Lung (tissue), 12 donors: ENCODE data around the gene ABHD17C. TPM values are rescaled to one million over a fixed set of nuclear protein-coding genes. Genes with fewer than 3 reads are reported as not detected.

ENCODE experiments used
- ATAC-seq: fragments of 200-7000 bp; cut with Tn5 transposase; one replicate; pipeline ENCODE4 v1.9.1; 2020; ENCODE audit warnings: moderate number of reproducible peaks; ENCODE audit not compliant: insufficient read depth, low FRiP score
- DNase-seq, 3 donors: peaks; one replicate each; pipeline ENCODE4 v3.0.0-alpha.2; 2013 to 2017
- H3K27ac ChIP-seq, 2 donors: one replicate each; pipeline ENCODE4 v1.5.1; 2013; ENCODE audit warnings: mild to moderate bottlenecking in 2 of 2, moderate library complexity in 2 of 2, control low read depth in 1 of 2, inconsistent platforms in 1 of 2, low read depth in 1 of 2, low read length in 1 of 2
- H3K27me3 ChIP-seq, 3 donors: one replicate each; pipeline ENCODE4 v1.5.1; 2013; ENCODE audit warnings: low read length in 2 of 3; ENCODE audit not compliant: control insufficient read depth in 3 of 3, insufficient read depth in 3 of 3
- H3K36me3 ChIP-seq, 4 donors: one replicate each; pipeline ENCODE4 v1.5.1; 2013; ENCODE audit warnings: low read length in 4 of 4, mild to moderate bottlenecking in 1 of 4, moderate library complexity in 1 of 4; ENCODE audit not compliant: control insufficient read depth in 4 of 4, insufficient read depth in 4 of 4
- H3K4me1 ChIP-seq, 5 donors: one replicate each; pipeline ENCODE4 v1.5.1; 2013; ENCODE audit warnings: low read length in 5 of 5, mild to moderate bottlenecking in 2 of 5, moderate library complexity in 1 of 5; ENCODE audit not compliant: control insufficient read depth in 5 of 5, insufficient read depth in 5 of 5
- H3K4me3 ChIP-seq: one replicate; pipeline ENCODE4 v1.5.1; 2013; ENCODE audit warnings: mild to moderate bottlenecking, control low read depth, moderate library complexity
- H3K9ac ChIP-seq, 2 donors: one replicate each; pipeline ENCODE4 v1.5.1; 2013; ENCODE audit warnings: low read length in 2 of 2, control low read depth in 1 of 2; ENCODE audit not compliant: insufficient read depth in 1 of 2
- H3K9me3 ChIP-seq, 4 donors: one replicate each; pipeline ENCODE4 v1.5.1; 2013; ENCODE audit warnings: low read length in 3 of 4, mild to moderate bottlenecking in 1 of 4, moderate library complexity in 1 of 4; ENCODE audit not compliant: control insufficient read depth in 4 of 4, insufficient read depth in 3 of 4
- WGBS, 2 donors: extraction: QIAGEN DNeasy Blood & Tissue Kit; methylation state at CpG; one replicate each; pipeline ENCODE4 v1.1.7; 2013; 5-methylcytosine and 5-hydroxymethylcytosine counted together
- polyA plus RNA-seq, 2 donors: library from polyadenylated mRNA; stranded (reverse); fragments of 200-250 nt; gene quantifications; one replicate each; pipeline ENCODE4 v1.2.1, GENCODE V29; 2013
- total RNA-seq, 2 donors: library from RNA; depleted of rRNA in 1 of 2; stranded (reverse); fragments of >200 nt in 1 of 2; gene quantifications; one replicate each; pipeline ENCODE4 v1.2.1, GENCODE V29; 2014 to 2021
- TF ChIP-seq, protein P1 (sequence below): IDR thresholded peaks from 2 replicates; pipeline ENCODE4 v1.5.1; 2012; ENCODE audit warnings: mild to moderate bottlenecking; ENCODE audit errors: control extremely low read depth, extremely low read depth
- donor health status: control.
- donor health status: control.
- donor health status: Bipolar disorder and iron deficiency.
- donor health status: healthy.
- donor health status: DM: yes; HTN: yes; CAD: no.

Gene ABHD17C
- total and polyA plus RNA-seq, 4 donors = 15.2 to 23.7 (median 22.0) TPM

DNA sequence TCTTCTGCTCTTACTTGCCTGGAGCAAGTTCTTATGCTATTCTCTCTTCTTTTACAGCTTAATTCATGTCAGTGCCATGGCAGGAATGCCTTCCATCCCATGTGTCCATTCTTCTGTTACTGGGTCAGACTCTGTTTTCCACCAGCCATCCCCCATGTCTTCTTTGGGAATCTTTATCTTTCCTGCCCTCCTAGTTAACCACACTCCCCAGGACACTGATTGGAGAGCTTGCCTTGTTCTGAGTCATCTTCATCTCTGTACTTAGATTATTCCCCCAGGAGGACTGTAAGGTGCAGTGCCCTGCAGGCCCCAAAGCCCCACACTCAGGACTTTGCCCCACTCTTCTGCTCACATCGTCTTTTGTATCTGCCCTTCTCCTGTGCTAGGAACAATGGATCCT, 3.6 kb downstream of the ABHD17C start:
- H3K27me3 ChIP-seq = no peaks in the 10 kb centered on the region
- ATAC-seq (no peak), DNase-seq (no peak)
- WGBS, 2 donors = 86 to 100% methylated on average over 1 of the region's 1 CpG
- H3K9ac ChIP-seq = no peak overlapping the region
- no peak overlapping the region for H3K4me3 ChIP-seq
- H3K4me1 ChIP-seq = peaks cover 7 to 39% (median 9%) of the 10 kb centered on the region in 5 donors
- no peaks in the 10 kb centered on the region for H3K9me3 ChIP-seq
- H3K36me3 ChIP-seq = no peaks in the 10 kb centered on the region
- TF ChIP-seq, protein P1, sequence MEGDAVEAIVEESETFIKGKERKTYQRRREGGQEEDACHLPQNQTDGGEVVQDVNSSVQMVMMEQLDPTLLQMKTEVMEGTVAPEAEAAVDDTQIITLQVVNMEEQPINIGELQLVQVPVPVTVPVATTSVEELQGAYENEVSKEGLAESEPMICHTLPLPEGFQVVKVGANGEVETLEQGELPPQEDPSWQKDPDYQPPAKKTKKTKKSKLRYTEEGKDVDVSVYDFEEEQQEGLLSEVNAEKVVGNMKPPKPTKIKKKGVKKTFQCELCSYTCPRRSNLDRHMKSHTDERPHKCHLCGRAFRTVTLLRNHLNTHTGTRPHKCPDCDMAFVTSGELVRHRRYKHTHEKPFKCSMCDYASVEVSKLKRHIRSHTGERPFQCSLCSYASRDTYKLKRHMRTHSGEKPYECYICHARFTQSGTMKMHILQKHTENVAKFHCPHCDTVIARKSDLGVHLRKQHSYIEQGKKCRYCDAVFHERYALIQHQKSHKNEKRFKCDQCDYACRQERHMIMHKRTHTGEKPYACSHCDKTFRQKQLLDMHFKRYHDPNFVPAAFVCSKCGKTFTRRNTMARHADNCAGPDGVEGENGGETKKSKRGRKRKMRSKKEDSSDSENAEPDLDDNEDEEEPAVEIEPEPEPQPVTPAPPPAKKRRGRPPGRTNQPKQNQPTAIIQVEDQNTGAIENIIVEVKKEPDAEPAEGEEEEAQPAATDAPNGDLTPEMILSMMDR = no peak
- H3K27ac ChIP-seq = no peak overlapping the region

DNA sequence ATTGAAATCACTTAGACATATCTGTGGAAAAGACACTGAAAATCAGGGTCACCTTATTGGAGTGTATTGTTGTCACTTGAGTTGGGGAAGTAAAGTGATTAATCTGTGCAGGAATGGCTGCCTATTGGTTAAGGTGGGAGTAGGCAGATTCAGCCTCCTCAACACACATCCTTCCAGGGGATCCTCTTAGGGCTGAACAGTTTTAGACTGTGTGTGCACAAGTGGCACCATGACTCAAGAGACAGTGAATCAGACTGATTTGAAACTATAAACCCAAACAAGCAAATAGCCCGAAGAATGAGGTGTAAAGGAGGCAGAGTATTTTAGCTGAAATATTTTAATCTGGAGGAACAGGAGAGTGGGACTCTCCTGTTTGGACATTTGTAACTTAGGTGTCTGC, 4.9 kb downstream of the ABHD17C start:
- no peaks in the 10 kb centered on the region for H3K27me3 ChIP-seq
- TF ChIP-seq, protein P1 = no peak
- H3K4me3 ChIP-seq = no peak overlapping the region
- no peaks in the 10 kb centered on the region for H3K9me3 ChIP-seq
- peaks cover 0 to 5% (median 0%) of the 10 kb centered on the region in 4 donors for H3K36me3 ChIP-seq
- H3K9ac ChIP-seq = no peak overlapping the region
- no peak overlapping the region for H3K27ac ChIP-seq
- ATAC-seq = no peak
- peaks cover 5 to 39% (median 13%) of the 10 kb centered on the region in 5 donors for H3K4me1 ChIP-seq
- DNase-seq = no peak
- 81 to 94% methylated on average over 1 of the region's 1 CpG for WGBS, 2 donors

DNA sequence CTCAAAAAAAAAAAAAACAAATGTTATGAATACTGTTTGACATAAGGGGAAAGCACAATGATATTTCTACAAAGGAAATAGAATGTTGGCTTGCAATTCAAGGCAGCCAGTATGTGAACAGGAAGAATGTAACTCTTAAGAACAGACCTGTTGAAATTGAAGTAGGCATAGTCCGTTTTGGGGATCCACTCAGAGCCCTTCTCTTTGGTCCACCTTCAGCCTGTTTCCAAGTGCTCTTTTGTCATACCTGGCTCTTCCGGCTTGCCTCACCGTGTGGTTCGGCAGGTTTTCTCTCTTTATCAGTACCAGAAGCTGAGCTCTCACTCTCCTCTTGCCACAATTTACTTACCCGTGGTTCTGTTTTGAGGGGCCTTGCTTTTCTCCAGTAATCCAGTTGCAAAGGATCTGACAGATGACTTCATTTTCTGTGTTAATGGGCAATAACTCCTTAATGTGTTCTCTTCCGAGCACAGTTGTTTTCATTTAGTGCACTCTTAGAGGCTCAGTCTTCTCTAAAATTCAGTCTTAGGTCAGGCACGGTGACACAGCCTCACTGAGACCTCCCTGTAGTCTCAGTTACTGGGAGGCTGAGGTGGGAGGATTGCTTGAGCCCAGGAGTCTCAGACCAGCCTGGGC, 6.7 kb downstream of the ABHD17C start:
- Histone ChIP-seq H3K36me3 (peaks cover 0 to 6% (median 0%) of the 10 kb centered on the region in 4 donors), H3K4me3 (no peak overlapping the region), H3K4me1 (peaks cover under 1 to 32% (median 13%) of the 10 kb centered on the region in 5 donors), H3K27me3 (no peaks in the 10 kb centered on the region), H3K9ac (no peak overlapping the region), H3K27ac (peak overlapping the region in 1 of 2 donors; percentile 92), H3K9me3 (no peaks in the 10 kb centered on the region)
- ATAC-seq (no peak), DNase-seq (peak in 2 of 3 donors; percentile 19 to 70)
- 42 to 66% methylated on average over 7 of the region's 7 CpGs for WGBS, 2 donors
- TF ChIP-seq, protein P1 = no peak
